HG02870 (cell line): ENCODE measurements around the gene ERFL.

Experiments
- ATAC-seq: cut with Tn5 transposase; IDR thresholded peaks from one replicate; pipeline ENCODE4 v1.9.1; 2021; ENCODE audit warnings: mild to moderate bottlenecking, moderate library complexity; ENCODE audit not compliant: unreplicated experiment

The ERFL gene

GRCh38 chr19:41861116-41861768, 67.0 kb downstream of the ERFL start:
- ATAC-seq, result no peak

GRCh38 chr19:41860419-41861115, 67.7 kb downstream of the ERFL start:
- no peak for ATAC-seq

GRCh38 chr19:41859618-41860418, 68.4 kb downstream of the ERFL start, which contains the start of gene RPS19:
Gene RPS19 (plus strand): TSS chr19:41860255. CDS start chr19:41860775, 520 bp downstream.
- ATAC-seq, result peak; percentile 76

GRCh38 chr19:41859213-41859617, 69.0 kb downstream of the ERFL start:
- no peak for ATAC-seq
